DMS 273 (cell line): Measurements from ENCODE around the gene PTPN22.

Experiments used
- DNase-seq: peaks from one replicate; lab custom pipeline; 2025; ENCODE audit not compliant: unreplicated experiment; lab: John Stamatoyannopoulos, UW

The PTPN22 gene

GRCh38 chr1:113871597-113872113 lies at the start of gene PTPN22:
TSS of gene PTPN22 (minus strand) at chr1:113871712.
- no peak for DNase-seq

GRCh38 chr1:113918243-113918642 lies 46.7 kb upstream of the PTPN22 start:
- DNase-seq = no peak

- DNase-seq = no peak
Measured at GRCh38 chr1:113917400-113918082, 46.0 kb upstream of the PTPN22 start.

GRCh38 chr1:113916974-113917373 lies 45.5 kb upstream of the PTPN22 start:
- DNase-seq = no peak

- DNase-seq = peak; percentile 13
Measured at GRCh38 chr1:113913887-113914664, 42.6 kb upstream of the PTPN22 start.

- DNase-seq = no peak
Measured at GRCh38 chr1:113913312-113913668, 41.8 kb upstream of the PTPN22 start.

GRCh38 chr1:113912594-113913311 lies 41.2 kb upstream of the PTPN22 start:
- peak; percentile 98 for DNase-seq

- peak; percentile 57 for DNase-seq
Measured at GRCh38 chr1:113905435-113905861, 33.9 kb upstream of the PTPN22 start.

GRCh38 chr1:113904674-113905434 lies 33.3 kb upstream of the PTPN22 start, which contains the start of the genes AP4B1 and DCLRE1B:
TSS of gene AP4B1 (minus strand) at chr1:113904799. CDS start at chr1:113904717, 82 bp downstream.
TSS of gene DCLRE1B (plus strand) at chr1:113905326. CDS start at chr1:113905587, 261 bp downstream.
- peak; percentile 100 for DNase-seq

GRCh38 chr1:113904293-113904673 lies 32.8 kb upstream of the PTPN22 start:
- peak; percentile 88 for DNase-seq

GRCh38 chr1:113903501-113904292 lies 32.2 kb upstream of the PTPN22 start:
- DNase-seq = peak; percentile 55

GRCh38 chr1:113901191-113901590 lies 29.7 kb upstream of the PTPN22 start:
- no peak for DNase-seq

- DNase-seq = no peak
Measured at GRCh38 chr1:113899111-113899510, 27.6 kb upstream of the PTPN22 start.

GRCh38 chr1:113898241-113898814 lies 26.8 kb upstream of the PTPN22 start:
- no peak for DNase-seq

GRCh38 chr1:113895961-113896360 lies 24.4 kb upstream of the PTPN22 start:
- DNase-seq = no peak

GRCh38 chr1:113895098-113895497 lies 23.6 kb upstream of the PTPN22 start:
- DNase-seq = no peak

- no peak for DNase-seq
Measured at GRCh38 chr1:113893267-113893666, 21.8 kb upstream of the PTPN22 start.

- no peak for DNase-seq
Measured at GRCh38 chr1:113891631-113892220, 20.2 kb upstream of the PTPN22 start.

GRCh38 chr1:113890816-113891215 lies 19.3 kb upstream of the PTPN22 start:
- no peak for DNase-seq
